GM12892 (cell line): ENCODE results near the gene FHL2.

Experiments
- POLR2A ChIP-seq: IDR thresholded peaks from 2 replicates; pipeline ENCODE4 v1.6.1; 2011; ENCODE audit warnings: low read depth, low read length, control low read depth
- POLR2AphosphoS5 ChIP-seq: IDR thresholded peaks from 2 replicates; pipeline ENCODE4 v1.6.1; 2011; ENCODE audit warnings: low read depth, low read length, control low read depth
- TAF1 ChIP-seq: IDR thresholded peaks from 2 replicates; pipeline ENCODE4 v1.6.1; 2011; ENCODE audit warnings: low read depth, mild to moderate bottlenecking, control low read depth, low read length, borderline replicate concordance

DNA sequence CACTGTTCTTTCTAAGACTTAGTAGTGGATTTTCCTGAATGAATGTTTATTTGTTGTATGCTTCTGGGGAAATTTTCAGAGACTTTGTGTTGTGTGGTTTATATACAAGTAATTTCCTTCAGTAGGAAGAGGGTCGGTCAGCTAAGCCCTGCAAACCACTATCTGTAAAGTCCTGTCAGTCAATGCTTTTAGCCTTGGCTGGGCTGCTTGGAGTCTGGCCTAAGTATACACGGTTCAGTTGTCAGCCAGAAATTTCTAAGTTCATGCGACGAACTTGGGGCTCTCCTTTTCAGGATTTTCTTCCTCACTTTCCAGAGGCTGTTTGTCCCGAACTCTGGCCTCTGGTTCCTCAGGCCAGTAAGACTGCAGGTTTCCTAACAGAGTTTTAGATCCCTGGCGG is 40.3 kb downstream of the FHL2 start:
- TF ChIP-seq POLR2A (no peak), TAF1 (no peak), POLR2AphosphoS5 (no peak)
